Esophagus squamous epithelium (tissue), 5 donors: ENCODE measurements around the gene MRPS24. TPM values are rescaled to one million over a fixed set of nuclear protein-coding genes. Genes with fewer than 3 reads are reported as not detected.
"Not testable (repeated sequence)": the region's sequence is repeated elsewhere in the genome, so short reads cannot be mapped to it uniquely, and the experiment has no call there.

ENCODE experiments used
- DNase-seq: peaks from one replicate; lab custom pipeline; 2025; lab: John Stamatoyannopoulos, UW
- H3K27ac ChIP-seq, 4 donors: fragments of 200-600 bp; sonication (generic); one replicate each; pipeline ENCODE4 v1.5.1; 2016 to 2019; ENCODE audit warnings: mild to moderate bottlenecking in 1 of 4
- H3K27me3 ChIP-seq, 4 donors: fragments of 200-600 bp; sonication (generic); 1 replicate in 3 of 4; 2 replicates in 1 of 4; pipeline versions ENCODE4 v1.5.1 to v1.6.0; 2017 to 2021; ENCODE audit warnings: antibody characterized with exemption in 1 of 4
- H3K36me3 ChIP-seq, 3 donors: fragments of 200-600 bp; sonication (generic); one replicate each; pipeline ENCODE4 v1.5.1; 2016 to 2019
- H3K4me1 ChIP-seq, 3 donors: fragments of 200-600 bp; sonication (generic); one replicate each; pipeline ENCODE4 v1.5.1; 2017 to 2019
- H3K4me3 ChIP-seq, 4 donors: fragments of 200-600 bp; sonication (generic); 1 replicate in 3 of 4; 2 replicates in 1 of 4; pipeline ENCODE4 v1.5.1; 2016 to 2019; ENCODE audit warnings: mild to moderate bottlenecking in 2 of 4, moderate library complexity in 1 of 4
- H3K9me3 ChIP-seq, 3 donors: fragments of 200-600 bp; sonication (generic); one replicate each; pipeline ENCODE4 v1.5.1; 2016 to 2019
- POLR2A ChIP-seq, 4 donors: fragments of 450-650 bp; IDR thresholded peaks; one replicate each; pipeline ENCODE4 v1.6.1; 2017; ENCODE audit warnings: antibody characterized with exemption in 4 of 4, mild to moderate bottlenecking in 4 of 4, moderate library complexity in 3 of 4
- WGBS, 2 donors: methylation state at CpG; one replicate each; pipeline ENCODE4 v1.1.5; 2018; 5-methylcytosine and 5-hydroxymethylcytosine counted together
- intact Hi-C: fragments of 100-400 bp; cut with DNase I; formaldehyde crosslinking; loops from one replicate; pipeline ENCODE4 v1.15.0; 2022
- total RNA-seq, 4 donors: library from RNA; depleted of rRNA; stranded (reverse); fragments of >200 nt; gene quantifications; one replicate each; pipeline ENCODE4 v1.1.0, GENCODE V29; 2016
- TF ChIP-seq, protein P1 (sequence below), 6 experiments: fragments of 450-650 bp in 4 of 6; fragments of 200-600 bp in 2 of 6; sonication (generic) in 2 of 6; IDR thresholded peaks; one replicate each; pipeline ENCODE4 v1.5.1; 2016 to 2019; ENCODE audit warnings: antibody characterized with exemption in 6 of 6, mild to moderate bottlenecking in 4 of 6, moderate library complexity in 4 of 6
- donor health status: DM: yes; HTN: yes; CAD: no.

The MRPS24 gene
- total RNA-seq, 4 donors from 2014 or later, result 86.0 to 144 (median 117) TPM

DNA sequence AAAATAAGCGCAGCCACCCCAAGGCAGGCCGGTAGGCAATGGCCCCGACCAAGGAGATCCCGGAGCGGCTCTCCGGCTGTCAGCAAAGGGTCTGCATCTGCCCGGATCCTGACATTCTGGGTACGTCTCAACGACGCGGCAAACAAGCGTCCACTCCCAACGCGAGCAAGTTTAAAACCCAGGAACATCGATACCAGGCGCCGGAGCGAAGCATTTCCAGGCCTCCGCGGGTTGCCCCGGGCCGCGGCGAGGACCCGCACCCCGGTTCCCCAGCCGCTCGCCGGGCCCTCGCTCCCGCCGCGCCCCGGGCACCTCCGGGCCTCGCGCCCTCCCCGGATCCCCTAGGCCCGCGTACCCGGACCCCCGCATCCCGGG, 36.6 kb upstream of the MRPS24 start:
- 0 to 1% methylated on average over 13 to 26 of the region's 43 CpGs for WGBS, 2 donors
- intact Hi-C loops, result no loop called here
- H3K27ac ChIP-seq, result peak overlapping the region; percentile 85 to 96 (median 93)
- H3K9me3 ChIP-seq, result no peaks in the 10 kb centered on the region
- TF ChIP-seq POLR2A (IDR thresholded peaks at IDR 0.05), result no peak
- TF ChIP-seq, protein P1, sequence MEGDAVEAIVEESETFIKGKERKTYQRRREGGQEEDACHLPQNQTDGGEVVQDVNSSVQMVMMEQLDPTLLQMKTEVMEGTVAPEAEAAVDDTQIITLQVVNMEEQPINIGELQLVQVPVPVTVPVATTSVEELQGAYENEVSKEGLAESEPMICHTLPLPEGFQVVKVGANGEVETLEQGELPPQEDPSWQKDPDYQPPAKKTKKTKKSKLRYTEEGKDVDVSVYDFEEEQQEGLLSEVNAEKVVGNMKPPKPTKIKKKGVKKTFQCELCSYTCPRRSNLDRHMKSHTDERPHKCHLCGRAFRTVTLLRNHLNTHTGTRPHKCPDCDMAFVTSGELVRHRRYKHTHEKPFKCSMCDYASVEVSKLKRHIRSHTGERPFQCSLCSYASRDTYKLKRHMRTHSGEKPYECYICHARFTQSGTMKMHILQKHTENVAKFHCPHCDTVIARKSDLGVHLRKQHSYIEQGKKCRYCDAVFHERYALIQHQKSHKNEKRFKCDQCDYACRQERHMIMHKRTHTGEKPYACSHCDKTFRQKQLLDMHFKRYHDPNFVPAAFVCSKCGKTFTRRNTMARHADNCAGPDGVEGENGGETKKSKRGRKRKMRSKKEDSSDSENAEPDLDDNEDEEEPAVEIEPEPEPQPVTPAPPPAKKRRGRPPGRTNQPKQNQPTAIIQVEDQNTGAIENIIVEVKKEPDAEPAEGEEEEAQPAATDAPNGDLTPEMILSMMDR (IDR thresholded peaks at IDR 0.05), result no peak
- H3K4me1 ChIP-seq, result peaks cover 0 to 51% (median 24%) of the 10 kb centered on the region in 3 donors
- DNase-seq, result no peak
- H3K36me3 ChIP-seq, result peaks cover 0 to 5% (median 0%) of the 10 kb centered on the region in 3 donors
- no peaks in the 10 kb centered on the region for H3K27me3 ChIP-seq
- H3K4me3 ChIP-seq, result peak overlapping the region; percentile 61 to 94 (median 78)

- DNase-seq, result no peak
- intact Hi-C loops, result no loop called here
- peaks cover 0 to 56% (median 24%) of the 10 kb centered on the region in 3 donors for H3K4me1 ChIP-seq
- peak overlapping the region; percentile 85 to 96 (median 93) for H3K27ac ChIP-seq
- TF ChIP-seq POLR2A (IDR thresholded peaks at IDR 0.05), result no peak
- peaks cover 0 to 5% (median 0%) of the 10 kb centered on the region in 3 donors for H3K36me3 ChIP-seq
- H3K9me3 ChIP-seq, result no peaks in the 10 kb centered on the region
- WGBS, 2 donors, result 21% methylated on average over 3 to 6 of the region's 8 CpGs
- peak overlapping the region; percentile 61 to 94 (median 78) for H3K4me3 ChIP-seq
- no peaks in the 10 kb centered on the region for H3K27me3 ChIP-seq
Measured at GRCh38 chr7:43905209-43905946, 36.1 kb upstream of the MRPS24 start.

- Histone ChIP-seq H3K36me3 (peaks cover 0 to 11% (median 0%) of the 10 kb centered on the region in 3 donors), H3K9me3 (no peaks in the 10 kb centered on the region), H3K4me1 (peaks cover 0 to 56% (median 24%) of the 10 kb centered on the region in 3 donors), H3K27me3 (no peaks in the 10 kb centered on the region), H3K4me3 (peak overlapping the region in 3 of 4 donors; percentile 61 to 94 (median 85)), H3K27ac (peak overlapping the region; percentile 2 to 93 (median 89))
- WGBS, 2 donors, result 85 to 86% methylated on average over 5 of the region's 5 CpGs
- no peak for DNase-seq
- TF ChIP-seq, protein P1 (IDR thresholded peaks at IDR 0.05), result no peak
- TF ChIP-seq POLR2A (IDR thresholded peaks at IDR 0.05), result no peak
- intact Hi-C loops, result no loop called here
Measured at GRCh38 chr7:43904533-43905208, 35.4 kb upstream of the MRPS24 start.

DNA sequence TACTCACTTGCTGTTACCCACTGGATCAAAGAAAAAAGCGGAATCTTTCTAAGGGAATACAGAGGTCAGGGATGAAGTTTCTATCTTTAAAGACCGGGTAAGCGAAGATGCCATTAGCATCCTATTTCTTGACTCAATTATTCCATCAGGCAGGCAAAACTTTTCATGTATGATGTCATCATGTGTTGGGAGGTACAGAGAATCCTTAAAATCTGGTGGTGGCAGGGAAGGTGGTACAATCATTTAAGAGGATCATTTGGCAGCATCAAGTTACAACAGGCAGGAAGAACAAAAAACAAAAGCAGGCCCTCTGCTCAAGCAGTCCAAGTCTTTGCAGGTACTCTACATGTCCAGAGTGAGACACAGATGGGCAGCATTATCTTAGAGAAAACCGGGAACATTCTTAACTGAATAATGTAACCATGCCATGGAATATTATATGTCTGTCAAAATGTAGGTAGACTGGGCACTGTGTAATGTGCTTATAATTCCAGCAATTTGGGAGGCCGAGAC, 33.3 kb upstream of the MRPS24 start:
- Histone ChIP-seq H3K4me1 (peaks cover 0 to 59% (median 24%) of the 10 kb centered on the region in 3 donors), H3K4me3 (no peak overlapping the region), H3K36me3 (peaks cover 0 to 12% (median 0%) of the 10 kb centered on the region in 3 donors), H3K9me3 (no peaks in the 10 kb centered on the region), H3K27me3 (no peaks in the 10 kb centered on the region), H3K27ac (no peak overlapping the region)
- no peak for TF ChIP-seq POLR2A (IDR thresholded peaks at IDR 0.05)
- TF ChIP-seq, protein P1 (IDR thresholded peaks at IDR 0.05), result no peak
- no peak for DNase-seq
- 75 to 81% methylated on average over 5 of the region's 5 CpGs for WGBS, 2 donors
- intact Hi-C loops, result no loop called here

DNA sequence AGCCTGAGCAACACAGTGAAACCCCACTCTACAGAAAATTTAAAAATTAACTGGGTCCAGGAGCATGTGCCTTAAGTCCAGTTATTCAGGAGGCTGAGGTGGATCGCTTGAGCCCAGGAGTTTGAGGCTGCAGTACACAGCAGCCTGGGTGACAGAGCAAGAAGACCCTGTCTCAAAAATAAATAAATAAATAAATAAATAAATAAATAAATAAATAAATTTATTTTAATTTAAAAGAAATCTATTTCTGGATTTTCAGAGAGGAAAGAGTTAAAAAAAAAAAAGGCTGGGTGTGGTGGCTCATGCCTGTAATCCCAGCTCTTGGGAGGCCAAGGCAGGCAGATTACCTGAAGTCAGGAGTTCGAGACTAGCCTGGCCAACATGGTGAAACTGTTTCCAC, 29.3 kb upstream of the MRPS24 start:
- intact Hi-C loops, H3K4me3 ChIP-seq: not testable (repeated sequence)

More for the DNA sequence above, 29.3 kb upstream of the MRPS24 start:
- peaks cover 0 to 26% (median 0%) of the 10 kb centered on the region in 3 donors for H3K36me3 ChIP-seq
- H3K9me3 ChIP-seq, H3K27me3 ChIP-seq, H3K27ac ChIP-seq, DNase-seq: not testable (repeated sequence)
- WGBS, 2 donors, result 91 to 93% methylated on average over 1 to 2 of the region's 2 CpGs
- H3K4me1 ChIP-seq, result peaks cover 0 to 29% (median 0%) of the 10 kb centered on the region in 3 donors
